HEK293T (cell line): ENCODE measurements around the gene EYA3.

Experiments
- CTCF ChIA-PET: fragments of 350-600 bp; formaldehyde crosslinking; extraction: SDS; loops from one replicate; lab custom pipeline; 2021; ENCODE audit warnings: antibody characterized with exemption, inconsistent platforms; lab: Yijun Ruan, JAX
- POLR2A ChIA-PET: fragments of 350-600 bp; formaldehyde crosslinking; extraction: SDS; loops from one replicate; lab custom pipeline; 2020; ENCODE audit warnings: antibody characterized with exemption, inconsistent platforms; lab: Yijun Ruan, JAX
- DNase-seq: peaks from one replicate; pipeline ENCODE4 v3.0.0; 2012; ENCODE audit warnings: mixed read lengths; ENCODE audit errors: extremely low spot score
- ARNT ChIP-seq: fragments of 450-650 bp; IDR thresholded peaks from 2 replicates; pipeline ENCODE4 v1.6.1; 2017; ENCODE audit warnings: mild to moderate bottlenecking
- BHLHE40 ChIP-seq: fragments of 450-650 bp; IDR thresholded peaks from 2 replicates; pipeline ENCODE4 v1.6.1; 2016; ENCODE audit warnings: mild to moderate bottlenecking, moderate library complexity, borderline replicate concordance
- CTBP1 ChIP-seq: fragments of 450-650 bp; IDR thresholded peaks from 2 replicates; pipeline ENCODE4 v1.6.1; 2016; ENCODE audit warnings: borderline replicate concordance
- ELF4 ChIP-seq: fragments of 450-650 bp; IDR thresholded peaks from 2 replicates; pipeline ENCODE4 v1.6.1; 2017; ENCODE audit warnings: antibody characterized with exemption
- FOXA1 ChIP-seq: fragments of 450-650 bp; IDR thresholded peaks from 2 replicates; pipeline ENCODE4 v1.6.1; 2016; ENCODE audit warnings: mild to moderate bottlenecking
- FOXK2 ChIP-seq: fragments of 450-650 bp; IDR thresholded peaks from 2 replicates; pipeline ENCODE4 v1.6.1; 2016; ENCODE audit warnings: mild to moderate bottlenecking
- FOXM1 ChIP-seq: fragments of 450-650 bp; IDR thresholded peaks from 2 replicates; pipeline ENCODE4 v1.6.1; 2017; ENCODE audit warnings: mild to moderate bottlenecking, borderline replicate concordance
- HDGF ChIP-seq: fragments of 450-650 bp; IDR thresholded peaks from 2 replicates; pipeline ENCODE4 v1.6.1; 2017; ENCODE audit warnings: antibody characterized with exemption, borderline replicate concordance
- L3MBTL2 ChIP-seq: fragments of 450-650 bp; conservative IDR thresholded peaks from 2 replicates; pipeline ENCODE4 v1.6.1; 2016; ENCODE audit warnings: mild to moderate bottlenecking
- LEF1 ChIP-seq: fragments of 450-650 bp; IDR thresholded peaks from 2 replicates; pipeline ENCODE4 v1.6.1; 2017; ENCODE audit warnings: mild to moderate bottlenecking, borderline replicate concordance
- NFRKB ChIP-seq: fragments of 450-650 bp; IDR thresholded peaks from 2 replicates; pipeline ENCODE4 v1.6.1; 2016; ENCODE audit warnings: mild to moderate bottlenecking, moderate library complexity
- SP1 ChIP-seq: fragments of 450-650 bp; IDR thresholded peaks from 2 replicates; pipeline ENCODE4 v1.6.1; 2017
- SUZ12 ChIP-seq: fragments of 450-650 bp; IDR thresholded peaks from 2 replicates; pipeline ENCODE4 v1.6.1; 2016; ENCODE audit warnings: mild to moderate bottlenecking
- TARDBP ChIP-seq: fragments of 450-650 bp; IDR thresholded peaks from 2 replicates; pipeline ENCODE4 v1.6.1; 2016
- ZNF384 ChIP-seq: fragments of 450-650 bp; IDR thresholded peaks from 2 replicates; pipeline ENCODE4 v1.6.1; 2016
- TF ChIP-seq, protein P1 (sequence below): fragments of 450-650 bp; IDR thresholded peaks from 2 replicates; pipeline ENCODE4 v1.6.1; 2016

Gene EYA3

DNA sequence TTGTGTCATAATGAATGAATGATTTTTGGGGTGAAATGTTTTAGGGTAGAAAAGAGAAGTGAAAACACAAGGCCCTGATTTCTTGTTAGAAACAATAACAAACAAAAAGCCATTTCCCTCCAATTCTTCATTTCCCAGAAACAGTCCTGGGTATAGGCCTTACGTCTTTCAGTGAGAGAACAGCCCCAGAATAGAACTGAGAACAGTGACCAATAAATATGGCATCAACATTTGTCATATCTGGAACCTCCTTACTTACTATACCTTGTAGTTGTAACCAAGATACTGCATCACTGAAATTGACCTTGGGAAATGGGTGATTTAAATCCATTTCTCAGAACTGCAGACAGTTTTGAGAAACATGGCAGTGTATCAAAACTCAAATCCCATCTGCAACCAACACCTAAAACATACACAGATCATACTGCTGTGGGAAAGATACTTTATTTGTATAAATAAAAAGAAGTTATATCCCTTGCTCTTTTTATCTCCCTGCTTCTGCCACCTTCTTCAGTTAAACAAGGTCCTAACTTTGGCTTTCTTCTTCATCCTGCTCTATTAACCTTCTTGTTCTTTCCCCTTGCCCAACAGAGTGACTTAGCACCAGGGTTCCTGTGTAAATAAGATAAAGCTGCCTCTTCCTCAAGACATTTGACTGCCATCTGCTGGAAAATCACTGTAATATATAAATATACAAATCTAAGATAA lies 109.1 kb downstream of the EYA3 start:
- CTCF ChIA-PET: no interaction called here
- TF ChIP-seq, protein P1, sequence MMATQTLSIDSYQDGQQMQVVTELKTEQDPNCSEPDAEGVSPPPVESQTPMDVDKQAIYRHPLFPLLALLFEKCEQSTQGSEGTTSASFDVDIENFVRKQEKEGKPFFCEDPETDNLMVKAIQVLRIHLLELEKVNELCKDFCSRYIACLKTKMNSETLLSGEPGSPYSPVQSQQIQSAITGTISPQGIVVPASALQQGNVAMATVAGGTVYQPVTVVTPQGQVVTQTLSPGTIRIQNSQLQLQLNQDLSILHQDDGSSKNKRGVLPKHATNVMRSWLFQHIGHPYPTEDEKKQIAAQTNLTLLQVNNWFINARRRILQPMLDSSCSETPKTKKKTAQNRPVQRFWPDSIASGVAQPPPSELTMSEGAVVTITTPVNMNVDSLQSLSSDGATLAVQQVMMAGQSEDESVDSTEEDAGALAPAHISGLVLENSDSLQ: no peak
- 0 out of 2 replicates have a peak, but pooled peaks have one; percentile 53 for TF ChIP-seq FOXK2
- peak; percentile 56 for DNase-seq
- POLR2A ChIA-PET: no interaction called here

DNA sequence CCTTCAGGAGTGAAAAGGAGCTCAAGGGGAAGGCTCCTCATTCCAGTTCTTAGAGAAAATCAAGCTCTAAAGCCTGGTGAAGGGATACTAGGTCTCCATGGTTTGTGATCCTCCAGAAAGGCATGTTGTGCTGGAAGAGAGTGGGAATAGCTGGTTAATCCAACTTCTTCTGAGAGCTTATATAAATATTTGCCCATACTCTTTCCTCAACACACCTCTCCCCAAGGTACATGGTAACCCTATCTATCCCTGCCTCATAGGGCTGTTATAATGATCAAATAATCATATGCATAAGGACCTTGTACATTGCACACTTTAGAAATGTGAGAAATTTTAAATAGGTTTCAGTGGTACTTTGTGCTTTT lies 114.0 kb downstream of the EYA3 start:
- TF ChIP-seq LEF1: no peak
- ChIA-PET POLR2A (no interaction called here), CTCF (interaction anchor here (0.6 kb wide), 1 partner anchor 15 kb away, joined by 3 read pairs; the partner anchor contains the start of gene XKR8)
- DNase-seq: no peak

DNA sequence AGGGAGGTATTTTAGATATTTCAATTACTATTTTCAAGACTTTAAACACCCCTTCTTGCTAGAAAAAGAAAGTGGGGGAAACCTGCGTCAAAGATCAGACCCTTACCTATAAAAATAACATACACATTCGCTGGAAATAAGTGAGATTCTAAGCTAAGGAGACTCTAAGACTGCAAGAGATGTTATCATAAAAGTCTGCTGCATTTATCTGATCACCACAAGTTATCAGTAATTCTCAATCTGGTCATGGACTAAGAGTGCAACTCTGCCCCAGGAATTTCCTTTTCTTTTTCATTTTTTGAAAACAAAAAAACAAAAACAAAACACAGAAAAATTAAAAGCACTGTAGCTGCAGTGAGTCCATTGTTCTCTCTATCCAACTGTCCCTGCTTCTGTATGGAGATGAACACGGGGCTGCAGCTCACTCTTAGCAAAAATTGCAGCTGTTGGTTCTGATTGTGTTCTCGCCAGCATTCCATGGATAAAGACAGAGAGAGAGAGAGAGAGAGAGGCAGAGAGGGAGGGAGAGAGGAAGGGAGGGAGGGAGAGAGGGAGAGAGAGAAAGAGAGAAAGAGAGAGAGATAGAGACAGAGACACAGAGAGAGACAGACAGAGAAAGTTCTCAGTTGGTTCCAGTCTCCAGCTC lies 114.5 kb downstream of the EYA3 start:
- no peak for TF ChIP-seq ZNF384
- TF ChIP-seq FOXA1: no peak
- TF ChIP-seq, protein P1: no peak
- TF ChIP-seq FOXM1: no peak
- TF ChIP-seq TARDBP: no peak
- no peak for TF ChIP-seq CTBP1
- no peak for TF ChIP-seq SUZ12
- no peak for TF ChIP-seq BHLHE40
- POLR2A ChIA-PET: no interaction called here
- CTCF ChIA-PET: no interaction called here
- no peak for DNase-seq

DNA sequence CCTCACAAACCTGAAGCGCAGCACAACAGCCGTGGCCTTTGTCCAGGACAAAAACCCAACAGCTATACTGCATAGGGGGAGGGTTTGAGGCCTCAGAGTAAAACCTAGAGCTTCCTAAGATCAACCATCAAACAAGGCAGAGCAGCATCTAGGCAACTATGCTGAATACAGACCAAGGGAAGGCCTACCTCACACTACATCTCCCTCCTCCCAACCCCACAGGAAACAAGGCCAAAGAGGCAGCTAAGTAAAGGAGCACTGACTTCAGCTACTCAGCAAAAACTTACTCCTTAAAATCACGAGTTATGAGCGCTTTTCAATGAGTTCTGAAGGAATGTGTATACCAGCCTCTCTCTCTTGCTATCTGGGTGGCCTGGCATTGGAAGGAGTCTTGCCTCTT lies 116.3 kb downstream of the EYA3 start:
- no peak for TF ChIP-seq SUZ12
- no peak for TF ChIP-seq L3MBTL2
- no peak for TF ChIP-seq ELF4
- no peak for TF ChIP-seq BHLHE40
- no peak for TF ChIP-seq NFRKB
- no peak for TF ChIP-seq SP1
- TF ChIP-seq CTBP1: no peak
- no peak for TF ChIP-seq LEF1
- TF ChIP-seq ARNT: no peak
- TF ChIP-seq TARDBP: no peak
- TF ChIP-seq, protein P1: no peak
- TF ChIP-seq FOXM1: no peak
- TF ChIP-seq HDGF: no peak
- no peak for TF ChIP-seq ZNF384
- no peak for TF ChIP-seq FOXA1
- no peak for DNase-seq
- POLR2A ChIA-PET: interaction anchor here (1.3 to 1.5 kb wide), 2 partner anchors 11 to 12 kb away, joined by 4 to 5 read pairs; partner anchors contain the start of gene XKR8
- CTCF ChIA-PET: interaction anchor here (0.6 kb wide), 1 partner anchor 114 kb away, joined by 3 read pairs; no protein-coding TSS in a partner anchor

DNA sequence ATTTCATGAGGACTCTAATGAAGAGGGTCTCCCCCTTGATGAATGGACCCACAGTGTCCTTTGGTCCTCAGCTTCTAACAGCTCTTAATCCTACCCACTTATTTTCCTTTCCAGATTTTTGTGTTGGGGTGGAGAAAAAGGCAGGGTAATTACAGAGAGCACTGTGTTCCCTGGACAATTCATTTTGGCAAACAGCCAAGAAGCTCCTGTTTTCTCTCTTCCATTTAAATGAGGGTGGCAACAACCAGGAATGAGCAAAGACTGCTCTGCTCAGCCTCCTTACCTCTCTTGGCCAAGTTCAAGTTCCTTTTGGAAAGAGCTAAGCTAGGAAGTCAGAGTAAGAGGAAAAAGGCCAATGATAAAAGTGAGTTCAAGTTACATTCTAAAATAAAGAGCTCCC lies 116.7 kb downstream of the EYA3 start:
- POLR2A ChIA-PET: interaction anchor here (1.3 to 1.5 kb wide), 2 partner anchors 10 to 12 kb away, joined by 4 to 5 read pairs; partner anchors contain the start of gene XKR8
- TF ChIP-seq BHLHE40 (no peak), HDGF (no peak), SP1 (no peak), ELF4 (no peak), LEF1 (no peak), FOXK2 (no peak), FOXM1 (no peak), FOXA1 (no peak), TARDBP (no peak), L3MBTL2 (no peak), ZNF384 (no peak), SUZ12 (no peak), ARNT (no peak), CTBP1 (no peak), NFRKB (no peak)
- TF ChIP-seq, protein P1: no peak
- DNase-seq: no peak
- CTCF ChIA-PET: no interaction called here

DNA sequence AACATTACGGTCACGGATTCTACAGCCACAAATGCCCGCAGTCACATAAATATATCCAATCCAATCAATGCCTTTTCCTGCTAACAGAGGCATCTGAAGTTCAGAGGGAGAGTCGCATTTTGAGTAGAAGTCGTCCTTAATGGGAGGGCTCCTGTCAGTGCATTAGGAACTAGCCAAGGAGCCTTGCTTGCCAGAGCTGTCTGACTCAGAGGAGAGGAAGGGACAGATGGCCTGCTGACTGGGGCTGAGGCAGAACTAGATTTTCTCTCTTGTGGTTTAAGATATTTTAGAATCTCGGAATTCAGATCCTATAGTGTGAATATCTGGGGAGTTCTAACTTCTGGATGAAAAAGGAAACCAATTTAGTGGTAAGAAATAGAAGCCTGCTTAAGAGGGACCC lies 118.0 kb downstream of the EYA3 start:
- TF ChIP-seq FOXA1 (no peak), FOXK2 (no peak), L3MBTL2 (no peak), FOXM1 (no peak), ELF4 (no peak), SP1 (no peak), BHLHE40 (no peak), LEF1 (no peak)
- POLR2A ChIA-PET: interaction anchor here (0.8 kb wide), 1 partner anchor 11 kb away, joined by 3 read pairs; the partner anchor contains the start of gene XKR8
- CTCF ChIA-PET: no interaction called here
- DNase-seq: no peak
